CD4-positive, alpha-beta T cell (primary cell): ENCODE data around the gene MRPL28. TPM values are rescaled to one million over a fixed set of nuclear protein-coding genes. Genes with fewer than 3 reads are reported as not detected.
A peak's percentile ranks its signal among the peaks of the same experiment; 100 is the strongest.
"Not testable (repeated sequence)": the region's sequence is repeated elsewhere in the genome, so short reads cannot be mapped to it uniquely, and the experiment has no call there.

ENCODE experiments used
- ATAC-seq: fragments of 200-7000 bp; cut with Tn5 transposase; one replicate; pipeline ENCODE4 v1.10.0; 2022; ENCODE audit warnings: mild to moderate bottlenecking; ENCODE audit not compliant: poor library complexity
- CTCF ChIA-PET: fragments of 350-600 bp; sonication (Branson Sonifier 250); formaldehyde crosslinking; loops from one replicate; lab custom pipeline; 2021; ENCODE audit warnings: antibody characterized with exemption, inconsistent platforms; lab: Charles Lee
- POLR2A ChIA-PET: fragments of 350-600 bp; sonication (Branson Sonifier 250); formaldehyde crosslinking; loops from one replicate; lab custom pipeline; 2021; ENCODE audit warnings: antibody characterized with exemption, inconsistent platforms; lab: Charles Lee
- DNase-seq, 14 experiments: peaks; one replicate each; pipeline ENCODE4 v3.0.0-alpha.2; 2013 to 2020; ENCODE audit warnings: mixed read lengths in 2 of 14
- H3K27ac ChIP-seq, 2 donors: one replicate each; pipeline versions ENCODE4 v1.5.1 to v1.7.0; 2013; ENCODE audit warnings: low read length in 2 of 2, low read depth in 1 of 2, mild to moderate bottlenecking in 1 of 2
- H3K27me3 ChIP-seq, 2 experiments: 1 replicate in 1 of 2; 2 replicates in 1 of 2; pipeline versions ENCODE4 v1.6.1 to v1.7.0; 2013; ENCODE audit warnings: low read length in 2 of 2, control low read depth in 1 of 2, mild to moderate bottlenecking in 1 of 2, moderate library complexity in 1 of 2; ENCODE audit not compliant: insufficient read depth in 2 of 2, control insufficient read depth in 1 of 2
- H3K36me3 ChIP-seq: one replicate; pipeline ENCODE4 v1.6.1; 2013; ENCODE audit warnings: low read length, control low read depth; ENCODE audit not compliant: insufficient read depth
- H3K4me1 ChIP-seq: one replicate; pipeline ENCODE4 v1.6.1; 2013; ENCODE audit warnings: low read length, control low read depth; ENCODE audit not compliant: insufficient read depth
- H3K4me3 ChIP-seq: one replicate; pipeline ENCODE4 v1.5.1; 2013; ENCODE audit warnings: mild to moderate bottlenecking, low read length, moderate library complexity
- H3K9me3 ChIP-seq, 2 experiments: 1 replicate in 1 of 2; 2 replicates in 1 of 2; pipeline versions ENCODE4 v1.6.1 to v1.7.0; 2013; ENCODE audit warnings: low read length in 2 of 2, mild to moderate bottlenecking in 2 of 2, control low read depth in 1 of 2, moderate library complexity in 1 of 2; ENCODE audit not compliant: control insufficient read depth in 1 of 2, insufficient read depth in 1 of 2
- H3K27ac Mint-ChIP-seq: one replicate; pipeline ENCODE4 v1.8.0; 2020; ENCODE audit warnings: mixed read lengths
- H3K27me3 Mint-ChIP-seq: one replicate; pipeline ENCODE4 v1.8.0; 2021; ENCODE audit warnings: mixed read lengths
- H3K36me3 Mint-ChIP-seq: one replicate; pipeline ENCODE4 v1.8.0; 2021; ENCODE audit warnings: low read depth, mixed read lengths
- H3K4me1 Mint-ChIP-seq: one replicate; pipeline ENCODE4 v1.8.0; 2021; ENCODE audit warnings: low read depth, mixed read lengths
- H3K4me3 Mint-ChIP-seq: one replicate; pipeline ENCODE4 v1.8.0; 2020; ENCODE audit warnings: mild to moderate bottlenecking, mixed read lengths
- H3K9me3 Mint-ChIP-seq: one replicate; pipeline ENCODE4 v1.8.0; 2020; ENCODE audit warnings: mixed read lengths
- intact Hi-C, 2 experiments: fragments of 100-400 bp; cut with DNase I in 1 of 2; cut with micrococcal nuclease in 1 of 2; formaldehyde crosslinking; loops; one replicate each; pipeline versions ENCODE4 v1.15.1 to v1.9.0; 2023 to 2025; cut with DNase I, micrococcal nuclease
- total RNA-seq, 174 experiments: library from RNA in 2 of 174; stranded (reverse) in 2 of 174; gene quantifications; one replicate each; pipeline ENCODE4 v1.2.3 and lab custom pipeline; 2021 to 2026
- TF ChIP-seq, protein P1 (sequence below): fragments of 200-600 bp; IDR thresholded peaks from one replicate; pipeline ENCODE4 v1.8.0; 2022; ENCODE audit warnings: antibody characterized with exemption, mild to moderate bottlenecking

MRPL28 gene
- total RNA-seq, 2 experiments from 2014 or later, result 19.6 to 19.7 TPM

DNA sequence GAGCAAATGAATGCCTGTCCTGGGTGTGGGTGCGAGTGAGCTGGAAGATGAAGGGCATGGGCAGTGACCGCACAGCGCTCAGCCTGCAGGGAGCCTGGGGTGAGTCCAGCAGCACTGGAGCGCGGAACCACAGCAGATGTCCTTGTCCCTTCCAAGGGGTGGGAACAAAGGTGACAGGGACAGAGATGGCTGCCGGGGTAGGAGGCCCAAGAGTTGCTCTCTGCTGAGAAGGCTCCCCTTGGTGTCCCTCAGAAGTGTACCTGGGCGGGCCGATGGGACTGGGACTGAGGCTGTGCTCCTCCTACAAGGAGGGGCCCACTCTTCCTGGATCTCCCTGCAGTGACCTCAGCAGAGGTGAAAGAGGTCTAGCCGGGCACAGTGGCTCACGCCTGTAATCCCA lies 19.0 kb upstream of the MRPL28 start:
- no peak overlapping the region for H3K27ac ChIP-seq
- Mint-ChIP-seq H3K4me1 (peaks cover 5% of the 10 kb centered on the region), H3K9me3 (no peaks in the 10 kb centered on the region), H3K36me3 (no peaks in the 10 kb centered on the region), H3K27me3 (no peaks in the 10 kb centered on the region), H3K27ac (no peak overlapping the region), H3K4me3 (no peak overlapping the region)
- no peak for DNase-seq
- no peak for ATAC-seq
- H3K4me3 ChIP-seq, result no peak overlapping the region
- TF ChIP-seq, protein P1, sequence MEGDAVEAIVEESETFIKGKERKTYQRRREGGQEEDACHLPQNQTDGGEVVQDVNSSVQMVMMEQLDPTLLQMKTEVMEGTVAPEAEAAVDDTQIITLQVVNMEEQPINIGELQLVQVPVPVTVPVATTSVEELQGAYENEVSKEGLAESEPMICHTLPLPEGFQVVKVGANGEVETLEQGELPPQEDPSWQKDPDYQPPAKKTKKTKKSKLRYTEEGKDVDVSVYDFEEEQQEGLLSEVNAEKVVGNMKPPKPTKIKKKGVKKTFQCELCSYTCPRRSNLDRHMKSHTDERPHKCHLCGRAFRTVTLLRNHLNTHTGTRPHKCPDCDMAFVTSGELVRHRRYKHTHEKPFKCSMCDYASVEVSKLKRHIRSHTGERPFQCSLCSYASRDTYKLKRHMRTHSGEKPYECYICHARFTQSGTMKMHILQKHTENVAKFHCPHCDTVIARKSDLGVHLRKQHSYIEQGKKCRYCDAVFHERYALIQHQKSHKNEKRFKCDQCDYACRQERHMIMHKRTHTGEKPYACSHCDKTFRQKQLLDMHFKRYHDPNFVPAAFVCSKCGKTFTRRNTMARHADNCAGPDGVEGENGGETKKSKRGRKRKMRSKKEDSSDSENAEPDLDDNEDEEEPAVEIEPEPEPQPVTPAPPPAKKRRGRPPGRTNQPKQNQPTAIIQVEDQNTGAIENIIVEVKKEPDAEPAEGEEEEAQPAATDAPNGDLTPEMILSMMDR, result no peak
- no peaks in the 10 kb centered on the region for H3K36me3 ChIP-seq
- H3K9me3 ChIP-seq, result peaks cover 0 to 11% of the 10 kb centered on the region in 2 experiments
- intact Hi-C loops, result no loop called here
- no peaks in the 10 kb centered on the region for H3K27me3 ChIP-seq
- ChIA-PET POLR2A (no interaction called here), CTCF (no interaction called here)
- peaks cover 8% of the 10 kb centered on the region for H3K4me1 ChIP-seq

- H3K27ac ChIP-seq, H3K27ac Mint-ChIP-seq, DNase-seq, POLR2A ChIA-PET, intact Hi-C loops, H3K36me3 ChIP-seq, H3K4me3 Mint-ChIP-seq, H3K4me3 ChIP-seq, H3K27me3 ChIP-seq, H3K9me3 Mint-ChIP-seq, ATAC-seq, CTCF ChIA-PET, H3K36me3 Mint-ChIP-seq, H3K27me3 Mint-ChIP-seq: not testable (repeated sequence)
- H3K4me1 ChIP-seq, result peaks cover 21% of the 10 kb centered on the region
- H3K4me1 Mint-ChIP-seq, result peaks cover 12% of the 10 kb centered on the region
- H3K9me3 ChIP-seq, result peaks cover 0 to 11% of the 10 kb centered on the region in 2 experiments
Measured at GRCh38 chr16:387761-388666, 17.7 kb upstream of the MRPL28 start.

- ChIA-PET CTCF (no interaction called here), POLR2A (interaction anchor here (0.7 kb wide), 1 partner anchor 14 kb away, joined by 3 read pairs; no protein-coding TSS in a partner anchor)
- H3K27ac Mint-ChIP-seq, result no peak overlapping the region
- peaks cover 8% of the 10 kb centered on the region for H3K36me3 Mint-ChIP-seq
- TF ChIP-seq, protein P1, result no peak
- intact Hi-C loops, result no loop called here
- Histone ChIP-seq H3K9me3 (peaks cover 0 to 6% of the 10 kb centered on the region in 2 experiments), H3K4me1 (peaks cover 24% of the 10 kb centered on the region), H3K27ac (no peak overlapping the region), H3K36me3 (no peaks in the 10 kb centered on the region), H3K27me3 (no peaks in the 10 kb centered on the region), H3K4me3 (no peak overlapping the region)
- DNase-seq (peak in 1 of 14 experiments; percentile 15), ATAC-seq (no peak)
- H3K4me1 Mint-ChIP-seq, result peaks cover 16% of the 10 kb centered on the region
- no peaks in the 10 kb centered on the region for H3K27me3 Mint-ChIP-seq
- H3K4me3 Mint-ChIP-seq, result peak overlapping the region; percentile 15
- no peaks in the 10 kb centered on the region for H3K9me3 Mint-ChIP-seq
Measured at GRCh38 chr16:386641-387156, 16.4 kb upstream of the MRPL28 start.
